GM12873 (cell line): ENCODE measurements around the gene DLG1.

Experiments
- CTCF ChIP-seq: IDR thresholded peaks from 2 replicates; pipeline ENCODE4 v1.5.1; 2012; ENCODE audit warnings: low read depth, mild to moderate bottlenecking, moderate library complexity, low read length, control low read depth; ENCODE audit not compliant: insufficient read depth; ENCODE audit errors: missing control alignments

Gene DLG1

DNA sequence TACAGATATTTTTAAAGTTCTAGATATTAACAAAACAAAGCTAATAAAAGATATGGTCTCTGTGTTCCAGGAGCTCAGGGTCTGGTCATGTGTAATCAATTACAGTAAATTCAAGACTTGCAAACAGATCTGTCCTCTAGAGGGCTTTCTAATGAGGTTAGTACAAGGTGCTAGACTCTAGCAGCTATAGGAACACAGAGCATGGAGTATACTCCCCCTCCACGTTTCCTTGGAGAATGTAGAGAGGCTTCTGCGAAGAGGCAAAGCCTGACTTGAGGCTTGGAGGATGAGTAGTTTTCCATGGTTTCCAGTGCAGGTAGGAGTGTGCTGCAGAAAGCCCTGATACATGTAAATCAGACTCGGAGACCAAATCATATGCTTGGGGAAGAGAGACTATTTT, 32.7 kb upstream of the DLG1 start:
- peak; percentile 26 for TF ChIP-seq CTCF

DNA sequence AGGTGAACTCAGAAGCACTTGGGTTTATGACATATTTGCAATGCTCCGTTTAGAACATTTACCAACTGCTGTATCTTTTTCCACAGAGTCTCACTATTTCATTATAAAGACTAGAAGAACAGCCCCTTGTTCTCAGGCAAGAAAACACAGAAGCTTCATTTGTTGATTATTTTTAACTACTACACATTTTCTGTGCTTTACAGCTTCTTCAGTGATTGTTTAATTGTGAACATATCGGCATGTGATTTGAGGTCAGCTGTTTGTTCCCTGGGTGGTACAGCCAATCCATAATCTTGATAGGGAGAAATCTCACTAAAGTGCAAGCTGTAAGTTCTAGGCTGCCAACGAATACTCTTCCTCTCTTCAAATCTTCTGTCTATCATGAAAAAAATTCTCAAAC, 31.0 kb upstream of the DLG1 start:
- TF ChIP-seq CTCF: no peak

DNA sequence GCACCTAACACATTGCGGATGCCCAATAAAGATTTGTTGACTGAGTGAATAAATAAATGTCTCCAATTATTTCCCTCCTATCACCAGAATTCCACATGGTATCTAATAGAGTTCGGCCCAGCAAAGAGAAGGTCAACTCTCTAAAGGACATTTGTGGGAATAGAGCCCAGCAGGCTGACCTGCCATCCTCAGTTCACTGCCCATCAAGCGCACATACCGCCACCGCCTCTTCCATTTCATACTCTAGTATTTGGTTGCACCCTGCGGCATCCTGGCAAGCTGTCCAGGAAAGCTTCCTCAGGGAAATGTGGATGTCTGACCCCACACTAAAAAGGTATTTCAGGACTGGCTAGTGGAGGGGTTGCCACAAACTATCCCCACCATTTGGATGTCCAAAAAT, 29.8 kb upstream of the DLG1 start:
- no peak for TF ChIP-seq CTCF

DNA sequence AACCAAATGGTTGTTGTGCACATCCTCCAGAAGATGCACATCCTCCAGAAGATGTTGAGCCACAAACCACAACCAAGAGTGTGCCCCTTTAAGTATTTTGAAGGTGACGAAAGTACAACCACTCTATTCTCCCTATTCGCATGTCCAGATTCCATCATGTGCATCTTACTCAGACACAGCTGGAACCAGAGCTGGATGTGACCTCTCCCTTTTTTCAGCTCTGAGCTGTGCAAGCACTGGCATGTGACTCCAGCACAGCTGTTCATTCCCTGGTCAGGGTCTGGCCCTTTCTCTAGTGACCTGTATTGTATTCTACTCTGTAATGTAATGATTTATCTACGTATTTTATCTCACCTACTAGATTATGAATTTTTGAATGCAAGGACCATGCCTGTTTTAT, 29.3 kb upstream of the DLG1 start:
- TF ChIP-seq CTCF: no peak

DNA sequence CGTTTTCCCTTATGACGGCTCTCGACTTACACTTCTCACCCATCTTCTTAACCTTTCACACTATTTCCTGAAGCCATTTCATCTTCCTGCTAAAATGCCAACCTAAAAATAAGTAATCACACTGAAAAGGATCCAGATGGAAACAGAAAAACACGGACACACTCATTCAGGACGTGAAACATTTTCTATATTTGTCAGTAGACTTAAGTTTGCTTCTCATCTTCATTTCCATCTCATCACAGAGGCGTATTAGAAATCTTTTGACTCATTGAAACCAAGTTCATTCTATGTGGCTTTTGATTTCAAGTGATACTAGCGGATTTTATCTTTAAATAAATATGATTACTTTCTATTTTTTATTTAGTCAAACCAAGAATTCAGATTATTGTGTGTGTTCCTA, 27.4 kb upstream of the DLG1 start:
- TF ChIP-seq CTCF: no peak

- no peak for TF ChIP-seq CTCF
These were observed 23.7 kb upstream of the DLG1 start for GRCh38 chr3:197322149-197322548.

GRCh38 chr3:197320582-197320981, 22.2 kb upstream of the DLG1 start:
- no peak for TF ChIP-seq CTCF
